ENCODE measurements around the gene IL22. TPM values are rescaled to one million over a fixed set of nuclear protein-coding genes. Genes with fewer than 3 reads are reported as not detected.

The IL22 gene
- total and polyA plus RNA-seq, 2 of the 8 experiments (the other 6 are each of a cell fraction or from before 2014, with no cell fraction given), result not detected

DNA sequence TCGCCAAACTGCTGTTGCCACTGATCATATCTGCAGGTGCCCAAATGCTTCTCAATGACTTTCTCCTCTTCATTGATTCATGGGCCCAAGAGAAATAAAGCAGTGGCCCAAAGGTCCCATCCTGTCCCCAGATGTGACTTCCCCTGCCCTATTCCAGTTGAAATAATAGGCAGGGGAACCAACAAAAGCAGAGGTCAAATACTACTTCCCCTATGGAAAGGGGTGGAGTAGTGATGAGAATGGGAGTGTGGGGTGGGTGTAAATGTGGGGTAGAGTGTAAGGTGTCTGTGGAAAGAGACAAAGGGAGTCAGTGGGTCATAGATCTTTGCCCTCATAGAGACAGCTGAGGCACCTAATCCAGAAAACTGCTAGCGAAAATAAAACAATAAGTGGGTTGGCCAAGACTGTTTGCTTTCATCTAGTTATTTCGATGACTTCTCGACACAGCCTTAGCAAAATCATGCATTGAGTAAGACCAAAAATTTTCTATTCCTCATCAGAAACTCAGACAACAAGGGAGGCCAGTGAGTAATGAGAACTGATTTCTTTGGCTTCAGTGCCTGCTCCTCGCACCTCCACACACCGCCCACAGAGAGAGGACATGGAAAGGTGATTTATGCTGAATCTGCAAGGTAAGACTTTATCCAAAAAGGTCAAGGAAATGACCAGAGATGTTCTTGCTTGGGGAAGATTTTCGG is 10.9 kb upstream of the IL22 start (continued):
- no peak for TF ChIP-seq BRCA1 (IDR thresholded peaks at IDR 0.05; ENCODE audit: low read depth, low read length)
- no peak for TF ChIP-seq RXRA (IDR thresholded peaks at IDR 0.05; ENCODE audit: insufficient read depth, low read depth, low read length)
